Eye (tissue), 1 donor: Measurements from ENCODE around the gene MROH7.

ENCODE experiments used
- DNase-seq: peaks from one replicate; pipeline ENCODE4 v3.0.0-alpha.2; 2015

MROH7 gene

GRCh38 chr1:54640863-54641836, at the start of gene MROH7:
Gene MROH7, plus strand, starts transcription at chr1:54641786. Its CDS starts 11,141 bp downstream, at chr1:54652927.
- no peak for DNase-seq

GRCh38 chr1:54593571-54594160, 47.9 kb upstream of the MROH7 start:
- no peak for DNase-seq

GRCh38 chr1:54594463-54594862, 47.1 kb upstream of the MROH7 start:
- no peak for DNase-seq

- no peak for DNase-seq
These were observed 45.6 kb upstream of the MROH7 start for GRCh38 chr1:54595956-54596498.

- no peak for DNase-seq
These were observed 44.8 kb upstream of the MROH7 start for GRCh38 chr1:54596756-54597155.

GRCh38 chr1:54597455-54598030, 44.0 kb upstream of the MROH7 start:
- DNase-seq = no peak

GRCh38 chr1:54599211-54599823, 42.3 kb upstream of the MROH7 start:
- no peak for DNase-seq

GRCh38 chr1:54600947-54601721, 40.5 kb upstream of the MROH7 start:
- no peak for DNase-seq

- no peak for DNase-seq
These were observed 39.9 kb upstream of the MROH7 start for GRCh38 chr1:54601730-54602129.

GRCh38 chr1:54602554-54602953, 39.0 kb upstream of the MROH7 start:
- no peak for DNase-seq

GRCh38 chr1:54603241-54603640, 38.3 kb upstream of the MROH7 start:
- no peak for DNase-seq

GRCh38 chr1:54604051-54604450, 37.5 kb upstream of the MROH7 start:
- no peak for DNase-seq

GRCh38 chr1:54604572-54605370, 36.8 kb upstream of the MROH7 start:
- no peak for DNase-seq

GRCh38 chr1:54606096-54606989, 35.2 kb upstream of the MROH7 start:
- DNase-seq = no peak

GRCh38 chr1:54606990-54607325, 34.6 kb upstream of the MROH7 start:
- no peak for DNase-seq

GRCh38 chr1:54607821-54608565, 33.6 kb upstream of the MROH7 start:
- no peak for DNase-seq

GRCh38 chr1:54608566-54609230, 32.9 kb upstream of the MROH7 start:
- DNase-seq = no peak

GRCh38 chr1:54609301-54609921, 32.2 kb upstream of the MROH7 start:
- DNase-seq = no peak

GRCh38 chr1:54610048-54610447, 31.5 kb upstream of the MROH7 start:
- DNase-seq = no peak
